Psoas muscle (tissue), 8 donors: ENCODE measurements around the gene ELOVL6. TPM values are rescaled to one million over a fixed set of nuclear protein-coding genes. Genes with fewer than 3 reads are reported as not detected.
A peak's percentile ranks its signal among the peaks of the same experiment; 100 is the strongest.
"Not testable (repeated sequence)": the region's sequence is repeated elsewhere in the genome, so short reads cannot be mapped to it uniquely, and the experiment has no call there.

Experiments used
- ATAC-seq, 4 donors: fragments of 200-7000 bp; cut with Tn5 transposase; one replicate each; pipeline ENCODE4 v1.9.1; 2020; ENCODE audit warnings: moderate library complexity in 3 of 4, mild to moderate bottlenecking in 2 of 4
- DNase-seq, 2 donors: peaks; one replicate each; pipeline ENCODE4 v3.0.0-alpha.2; 2020
- H3K27ac ChIP-seq: fragments of 200-600 bp; one replicate; pipeline ENCODE4 v1.8.0; 2022
- H3K27me3 ChIP-seq, 3 donors: fragments of 200-600 bp in 1 of 3; one replicate each; pipeline versions ENCODE4 v1.6.1 to v1.8.0; 2013 to 2022; ENCODE audit warnings: low read length in 2 of 3, mild to moderate bottlenecking in 2 of 3, moderate library complexity in 1 of 3; ENCODE audit not compliant: insufficient read depth in 3 of 3
- H3K36me3 ChIP-seq, 2 donors: fragments of 200-600 bp in 1 of 2; one replicate each; pipeline versions ENCODE4 v1.6.1 to v1.8.0; 2013 to 2022; ENCODE audit warnings: low read depth in 1 of 2, mild to moderate bottlenecking in 1 of 2, moderate library complexity in 1 of 2; ENCODE audit not compliant: insufficient read depth in 1 of 2
- H3K4me1 ChIP-seq: fragments of 200-600 bp; one replicate; pipeline ENCODE4 v1.8.0; 2022
- H3K4me3 ChIP-seq: fragments of 200-600 bp; one replicate; pipeline ENCODE4 v1.8.0; 2022; ENCODE audit warnings: mild to moderate bottlenecking
- H3K9me3 ChIP-seq: fragments of 200-600 bp; one replicate; pipeline ENCODE4 v1.8.0; 2022
- WGBS, 3 donors: extraction: QIAGEN DNeasy Blood & Tissue Kit; methylation state at CpG; one replicate each; pipeline versions ENCODE4 v1.1.6 to v1.1.7; 2013; 5-methylcytosine and 5-hydroxymethylcytosine counted together
- intact Hi-C, 2 donors: fragments of 100-400 bp; cut with DNase I; formaldehyde crosslinking; loops; one replicate each; pipeline versions ENCODE4 v1.11.0 to v1.14.2; 2022
- polyA plus RNA-seq, 3 donors: library from polyadenylated mRNA; stranded (reverse); fragments of 200-250 nt; gene quantifications; one replicate each; pipeline ENCODE4 v1.2.3, GENCODE V29; 2013
- total RNA-seq, 4 donors: library from RNA; stranded (reverse); fragmentation: NEBNext Ultra II Directional in 2 of 4; extraction: Animal tissue kit (Norgen Biotek cat#: 25700) in 2 of 4; gene quantifications; one replicate each; pipeline versions ENCODE4 v1.2.1 to v1.2.4, GENCODE V29; 2021 to 2023
- TF ChIP-seq, protein P1 (sequence below): fragments of 200-600 bp; IDR thresholded peaks from one replicate; pipeline ENCODE4 v1.8.0; 2022; ENCODE audit warnings: antibody characterized with exemption
- donor health status: healthy with polysubstance abuse.
- donor health status: DM: no; HTN: no; CAD: no; lungs with moderate emphysema.
- donor health status: Bipolar disorder and iron deficiency.
- donor health status: healthy.
- donor health status: DM: yes; HTN: yes; CAD: no.
- donor health status: DM: no; HTN: no; CAD: no.
- donor health status: DM: no; HTN: no; CAD: no.
- donor health status: DM: yes; HTN: yes; CAD: no.

Gene ELOVL6
- total and polyA plus RNA-seq, 7 donors, result 0.35 to 4.5 (median 0.99) TPM

DNA sequence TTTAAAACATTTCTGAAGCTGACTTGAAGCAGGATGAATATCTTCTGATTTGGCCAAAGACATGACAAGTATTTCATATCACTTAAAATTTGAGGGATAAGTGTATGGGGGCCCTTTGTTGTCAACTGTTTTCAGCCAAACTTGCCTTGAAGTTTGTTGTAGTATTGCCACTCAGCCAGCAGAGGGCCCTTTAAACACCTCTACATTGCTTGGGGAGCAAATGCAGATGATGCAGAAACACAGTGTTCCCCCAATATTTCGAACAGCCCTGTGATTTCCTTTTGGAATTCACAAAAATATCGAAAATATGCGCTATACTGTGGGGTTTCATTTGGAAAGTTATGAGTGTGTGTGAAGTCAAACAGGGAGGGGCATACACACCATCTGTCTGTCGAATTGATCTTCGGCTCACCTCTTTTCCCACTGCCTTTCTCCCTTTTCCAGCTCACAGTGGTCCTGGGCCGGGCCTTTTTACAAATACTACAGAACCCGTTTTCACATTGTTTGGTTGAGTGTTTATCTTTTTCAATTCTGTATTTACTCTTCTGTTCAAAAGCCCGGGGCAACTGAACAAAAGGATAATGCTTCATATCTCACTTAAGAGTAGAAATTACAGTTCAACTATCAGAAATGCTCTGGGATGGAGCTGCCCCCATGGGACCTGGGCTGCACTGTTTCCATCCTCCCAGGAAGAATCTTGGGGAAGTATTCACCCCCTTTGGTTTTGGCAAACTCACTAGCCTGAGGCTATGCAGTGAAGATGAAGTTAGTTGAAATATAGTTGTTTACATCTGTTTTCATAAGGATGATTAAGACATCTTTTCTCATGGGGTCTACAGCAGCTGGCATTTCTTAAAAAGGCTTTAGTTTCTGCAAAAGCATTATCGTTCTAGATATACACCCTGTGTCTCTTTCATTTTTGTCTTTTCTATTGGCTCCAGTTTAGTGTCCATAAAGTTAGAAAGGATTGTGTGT, 148.2 kb downstream of the ELOVL6 start:
- intact Hi-C loops, result loop anchor here (2.0 to 5.0 kb wide), 3 partner anchors 161 to 462 kb away; no protein-coding TSS in a partner anchor

GRCh38 chr4:110046588-110047049, 151.8 kb downstream of the ELOVL6 start:
- WGBS, 3 donors, result 75 to 82% (median 79%) methylated on average over 5 of the region's 5 CpGs
- intact Hi-C loops, result no loop called here

More for the DNA sequence above, 148.2 kb downstream of the ELOVL6 start:
- no peaks in the 10 kb centered on the region for H3K27me3 ChIP-seq
- no peak overlapping the region for H3K4me3 ChIP-seq
- DNase-seq (no peak), ATAC-seq (peak in 1 of 4 donors; percentile 65)
- H3K9me3 ChIP-seq, result no peaks in the 10 kb centered on the region
- 61 to 68% (median 67%) methylated on average over 9 of the region's 9 CpGs for WGBS, 3 donors
- no peaks in the 10 kb centered on the region for H3K4me1 ChIP-seq
- no peaks in the 10 kb centered on the region for H3K36me3 ChIP-seq
- TF ChIP-seq, protein P1, sequence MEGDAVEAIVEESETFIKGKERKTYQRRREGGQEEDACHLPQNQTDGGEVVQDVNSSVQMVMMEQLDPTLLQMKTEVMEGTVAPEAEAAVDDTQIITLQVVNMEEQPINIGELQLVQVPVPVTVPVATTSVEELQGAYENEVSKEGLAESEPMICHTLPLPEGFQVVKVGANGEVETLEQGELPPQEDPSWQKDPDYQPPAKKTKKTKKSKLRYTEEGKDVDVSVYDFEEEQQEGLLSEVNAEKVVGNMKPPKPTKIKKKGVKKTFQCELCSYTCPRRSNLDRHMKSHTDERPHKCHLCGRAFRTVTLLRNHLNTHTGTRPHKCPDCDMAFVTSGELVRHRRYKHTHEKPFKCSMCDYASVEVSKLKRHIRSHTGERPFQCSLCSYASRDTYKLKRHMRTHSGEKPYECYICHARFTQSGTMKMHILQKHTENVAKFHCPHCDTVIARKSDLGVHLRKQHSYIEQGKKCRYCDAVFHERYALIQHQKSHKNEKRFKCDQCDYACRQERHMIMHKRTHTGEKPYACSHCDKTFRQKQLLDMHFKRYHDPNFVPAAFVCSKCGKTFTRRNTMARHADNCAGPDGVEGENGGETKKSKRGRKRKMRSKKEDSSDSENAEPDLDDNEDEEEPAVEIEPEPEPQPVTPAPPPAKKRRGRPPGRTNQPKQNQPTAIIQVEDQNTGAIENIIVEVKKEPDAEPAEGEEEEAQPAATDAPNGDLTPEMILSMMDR, result peak; percentile 76
- no peak overlapping the region for H3K27ac ChIP-seq

DNA sequence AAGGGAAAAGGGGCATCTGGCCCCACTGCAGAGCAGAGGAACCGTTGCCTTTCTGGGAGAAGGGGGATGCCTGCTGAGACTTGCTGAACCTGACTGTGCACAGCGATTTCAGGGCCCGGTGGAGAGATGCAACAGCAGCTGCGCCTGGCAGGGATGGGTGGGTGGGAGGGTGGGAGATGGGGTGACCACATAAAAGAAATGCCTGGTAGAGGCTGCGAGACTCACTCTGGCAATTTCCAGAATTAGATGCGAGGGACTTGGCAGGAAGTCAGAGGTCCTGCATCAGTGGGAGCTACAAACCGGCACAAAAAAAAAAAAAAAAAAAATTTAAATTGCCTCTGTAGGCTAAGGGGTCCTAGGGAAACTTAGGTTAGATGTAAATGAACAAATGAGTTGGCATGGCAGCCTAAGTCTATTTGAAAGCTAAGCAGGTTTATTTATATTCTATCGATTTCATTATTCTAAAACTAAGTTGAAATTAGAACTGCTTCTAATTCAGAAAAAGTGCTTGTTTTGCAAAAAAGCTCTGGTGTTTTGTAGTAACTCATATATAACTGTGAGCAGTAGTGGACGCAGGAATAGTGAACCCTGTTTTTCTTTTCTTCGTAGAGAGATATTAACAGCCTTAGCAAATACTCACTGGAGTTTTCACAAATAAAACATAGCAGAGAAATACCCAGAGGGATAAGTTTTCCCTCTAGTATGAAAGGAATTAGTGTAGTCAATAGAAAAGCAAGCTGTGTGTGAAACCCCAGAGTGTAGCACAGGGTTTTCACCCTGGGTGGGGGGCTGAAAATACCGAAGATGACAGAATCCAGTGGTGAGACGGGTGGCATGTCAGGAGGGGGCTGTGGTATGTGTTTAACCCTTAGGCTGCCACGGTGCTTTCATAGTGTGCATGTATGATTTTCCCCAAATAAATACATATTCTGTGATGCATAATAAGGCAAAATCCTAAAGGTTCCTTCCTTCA, 155.6 kb downstream of the ELOVL6 start:
- no peaks in the 10 kb centered on the region for H3K9me3 ChIP-seq
- H3K4me3 ChIP-seq, result no peak overlapping the region
- no peaks in the 10 kb centered on the region for H3K36me3 ChIP-seq
- TF ChIP-seq, protein P1, result no peak
- DNase-seq (no peak), ATAC-seq (no peak)
- H3K27ac ChIP-seq, result no peak overlapping the region
- 18 to 27% (median 26%) methylated on average over 12 to 13 of the region's 13 CpGs for WGBS, 3 donors
- no peaks in the 10 kb centered on the region for H3K27me3 ChIP-seq
- intact Hi-C loops, result no loop called here
- H3K4me1 ChIP-seq, result no peaks in the 10 kb centered on the region

More at GRCh38 chr4:110046588-110047049, 151.8 kb downstream of the ELOVL6 start:
- ATAC-seq (no peak), DNase-seq (no peak)
- Histone ChIP-seq H3K9me3 (no peaks in the 10 kb centered on the region), H3K27ac (no peak overlapping the region), H3K36me3 (no peaks in the 10 kb centered on the region), H3K4me1 (no peaks in the 10 kb centered on the region), H3K4me3 (no peak overlapping the region), H3K27me3 (no peaks in the 10 kb centered on the region)
- TF ChIP-seq, protein P1, result no peak

GRCh38 chr4:110041735-110042134, 156.7 kb downstream of the ELOVL6 start:
- no peak overlapping the region for H3K27ac ChIP-seq
- WGBS, 3 donors, result 45 to 52% (median 45%) methylated on average over 1 of the region's 1 CpG
- H3K4me1 ChIP-seq, result no peaks in the 10 kb centered on the region
- H3K4me3 ChIP-seq, result no peak overlapping the region
- DNase-seq (no peak), ATAC-seq (no peak)
- intact Hi-C loops, result no loop called here
- no peaks in the 10 kb centered on the region for H3K36me3 ChIP-seq
- no peaks in the 10 kb centered on the region for H3K9me3 ChIP-seq
- TF ChIP-seq, protein P1, result no peak
- H3K27me3 ChIP-seq, result no peaks in the 10 kb centered on the region

DNA sequence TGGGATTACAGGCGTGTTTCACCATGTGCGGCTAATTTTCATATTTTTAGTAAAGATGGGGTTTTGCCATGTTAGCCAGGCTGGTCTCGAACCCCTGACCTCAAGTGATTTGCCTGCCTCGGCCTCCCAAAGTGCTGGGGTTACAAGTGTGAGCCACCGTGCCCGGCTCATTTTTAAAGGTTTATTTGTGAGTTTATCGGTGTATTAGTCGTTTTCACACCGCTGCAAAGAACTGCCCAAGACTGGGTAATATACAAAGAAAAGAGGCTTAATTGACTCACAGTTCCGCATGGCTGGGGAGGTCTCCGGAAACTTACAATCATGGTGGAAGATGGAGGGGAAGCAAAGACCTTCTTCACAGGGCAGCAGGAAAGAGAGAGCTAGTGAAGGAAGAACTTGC, 159.3 kb downstream of the ELOVL6 start:
- 91 to 94% (median 93%) methylated on average over 11 of the region's 11 CpGs for WGBS, 3 donors
- intact Hi-C loops, H3K27me3 ChIP-seq, H3K27ac ChIP-seq, ATAC-seq, H3K36me3 ChIP-seq, H3K4me1 ChIP-seq, H3K9me3 ChIP-seq, H3K4me3 ChIP-seq, DNase-seq: not testable (repeated sequence)
